Medulla oblongata (tissue), 1 donor: ENCODE data around the gene LRRC4C.
A peak's percentile ranks its signal among the peaks of the same experiment; 100 is the strongest.

Source experiments
- DNase-seq: peaks from one replicate; pipeline ENCODE4 v3.0.0-alpha.2; 2015; ENCODE audit errors: extremely low spot score

LRRC4C gene

GRCh38 chr11:40291741-40292140 is 1167.7 kb downstream of the LRRC4C start:
- DNase-seq: peak; percentile 68

GRCh38 chr11:40291329-40291728 is 1168.1 kb downstream of the LRRC4C start:
- DNase-seq: peak; percentile 70

GRCh38 chr11:40290171-40290631 is 1169.3 kb downstream of the LRRC4C start:
- peak; percentile 48 for DNase-seq

GRCh38 chr11:40289370-40289769 is 1170.1 kb downstream of the LRRC4C start:
- DNase-seq: no peak

- no peak for DNase-seq
These were observed 1171.3 kb downstream of the LRRC4C start for GRCh38 chr11:40287916-40288803.

DNA sequence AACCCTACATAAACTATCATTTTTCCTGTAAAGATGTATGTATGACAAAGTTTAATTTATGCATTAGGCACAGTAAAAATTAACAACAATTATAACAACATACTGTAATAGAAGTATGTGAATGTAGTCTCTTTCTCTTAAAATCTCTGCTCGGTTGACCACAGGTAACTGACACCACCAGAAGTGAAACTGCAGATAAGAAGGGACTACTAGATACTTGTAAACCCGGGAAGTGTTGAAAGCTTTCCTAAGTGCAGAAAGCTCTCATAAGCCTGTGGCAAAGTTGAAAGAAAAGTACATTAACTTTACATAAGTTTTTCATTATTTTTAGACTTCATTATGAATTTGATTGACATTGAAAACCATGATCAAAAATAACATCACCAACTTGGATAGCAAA is 1173.3 kb downstream of the LRRC4C start:
- DNase-seq: no peak

- DNase-seq: no peak
These were observed 1173.9 kb downstream of the LRRC4C start for GRCh38 chr11:40285558-40285957.

GRCh38 chr11:40281052-40281580 is 1178.3 kb downstream of the LRRC4C start:
- DNase-seq: peak; percentile 74

DNA sequence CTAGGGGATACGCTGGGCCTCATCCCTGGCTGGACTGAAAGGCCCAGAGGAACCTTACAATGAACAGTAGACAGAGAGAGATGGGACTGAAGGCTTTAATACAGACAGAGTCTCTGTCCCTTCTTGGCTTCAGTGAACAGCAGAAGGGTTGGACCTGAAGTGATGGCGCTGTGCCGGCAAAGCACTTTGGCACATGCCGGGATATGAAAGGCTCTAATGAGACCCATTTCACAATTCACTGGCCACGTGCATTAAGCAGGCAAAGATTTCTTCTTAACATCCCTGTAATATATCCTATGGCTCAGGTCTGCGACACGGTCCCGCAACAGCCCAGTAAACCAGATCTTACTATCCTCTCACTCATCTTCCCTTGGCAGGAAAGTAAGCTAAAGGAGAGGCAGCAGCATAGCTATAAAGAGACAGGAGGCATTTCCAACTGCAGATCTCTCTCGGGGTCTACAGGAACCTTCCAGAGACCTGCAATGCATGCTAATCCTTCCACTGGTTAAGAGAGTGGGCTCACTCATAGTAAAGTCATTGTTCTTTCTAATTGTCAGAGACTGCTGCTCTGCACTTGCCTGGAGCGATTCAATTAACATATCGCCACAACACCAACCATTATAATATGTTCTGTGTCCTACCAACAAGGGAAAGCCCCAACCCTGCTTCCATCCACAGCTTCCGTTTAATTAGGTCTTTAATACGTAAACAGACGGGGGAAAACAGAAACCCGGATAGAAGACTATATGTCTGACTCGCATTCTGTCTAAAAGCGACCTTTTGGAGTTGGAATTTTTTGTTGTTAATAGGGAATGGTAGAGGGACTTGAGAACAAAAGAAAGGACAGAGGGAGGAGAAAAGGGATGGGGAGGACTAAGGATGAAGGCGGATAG is 1179.0 kb downstream of the LRRC4C start:
- DNase-seq: peak; percentile 79

- no peak for DNase-seq
These were observed 1182.5 kb downstream of the LRRC4C start for GRCh38 chr11:40276960-40277359.

GRCh38 chr11:40274017-40274416 is 1185.4 kb downstream of the LRRC4C start:
- DNase-seq: no peak

- no peak for DNase-seq
These were observed 1186.2 kb downstream of the LRRC4C start for GRCh38 chr11:40273192-40273732.

GRCh38 chr11:40271361-40271760 is 1188.1 kb downstream of the LRRC4C start:
- no peak for DNase-seq

DNA sequence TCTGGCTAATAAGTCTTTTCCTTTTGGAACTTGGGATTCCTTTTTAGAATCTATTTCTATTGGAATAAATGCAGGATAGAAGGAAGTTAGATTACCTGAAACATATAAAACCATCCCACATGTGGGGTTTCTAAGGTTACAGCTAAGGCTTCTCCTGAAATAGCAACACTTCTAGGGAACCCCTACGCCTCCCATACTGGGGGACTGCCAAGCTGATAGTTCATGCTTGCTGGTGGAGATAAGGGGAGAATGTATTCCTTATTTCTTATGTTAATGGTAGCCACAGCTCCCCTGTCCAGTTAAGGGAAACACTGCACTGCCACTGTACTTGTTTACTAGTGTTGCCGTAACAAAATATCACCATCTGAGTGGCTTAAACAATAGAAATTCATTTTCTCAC is 1189.6 kb downstream of the LRRC4C start:
- no peak for DNase-seq

DNA sequence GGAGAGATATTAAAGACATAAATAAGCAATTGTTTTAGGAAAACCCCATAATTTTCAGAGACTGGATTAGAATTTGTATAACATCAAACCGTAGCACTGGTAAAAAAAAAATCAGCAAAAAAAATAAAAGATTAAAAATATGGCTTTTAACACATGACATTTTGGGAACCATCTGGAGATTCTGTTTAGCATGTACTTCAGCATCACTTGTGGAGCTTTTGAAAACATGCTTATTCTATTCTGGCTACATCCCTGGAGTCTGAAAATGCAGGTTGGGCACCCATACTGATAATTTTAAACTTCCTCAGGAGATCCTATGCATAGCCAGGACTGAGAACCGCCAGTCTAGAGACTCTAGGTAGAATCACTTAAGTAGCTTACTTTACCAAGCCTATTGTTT is 1190.9 kb downstream of the LRRC4C start:
- DNase-seq: no peak

DNA sequence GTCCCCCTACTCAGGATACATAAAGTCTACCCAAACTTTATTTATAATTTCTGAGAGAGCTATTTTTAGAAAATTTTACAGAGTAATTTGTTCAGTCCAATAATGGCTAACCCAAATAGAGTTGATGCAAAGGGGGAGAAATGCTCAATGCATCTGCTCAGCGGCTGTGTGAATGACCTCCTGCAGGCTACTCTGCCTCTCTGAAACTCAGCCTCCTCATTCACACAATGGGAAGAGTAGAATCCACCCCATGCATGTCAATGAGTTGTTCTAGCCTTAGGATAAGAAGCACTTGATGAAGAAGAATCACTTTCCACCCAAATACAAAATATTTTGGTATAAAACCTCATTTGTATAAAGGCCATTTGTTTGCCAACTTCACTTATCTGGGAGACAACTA is 1204.0 kb downstream of the LRRC4C start:
- no peak for DNase-seq

- DNase-seq: no peak
These were observed 1206.3 kb downstream of the LRRC4C start for GRCh38 chr11:40253166-40253565.

DNA sequence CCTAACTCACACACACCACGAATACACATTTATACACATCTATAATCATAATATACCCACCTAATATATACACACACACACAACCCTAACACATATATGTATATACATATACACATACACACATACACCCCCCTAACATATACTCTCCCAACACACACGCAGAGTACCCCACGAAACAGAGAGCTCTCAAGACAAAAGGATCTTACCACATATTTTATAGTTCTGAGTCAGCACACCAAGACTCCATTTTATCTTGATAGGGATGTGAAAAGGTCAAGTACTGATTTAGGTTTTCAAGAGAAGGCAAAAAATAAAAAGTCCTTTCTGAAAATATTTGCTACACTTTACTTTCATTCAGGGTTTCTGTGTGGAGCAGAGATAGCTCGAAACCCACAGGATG is 1207.2 kb downstream of the LRRC4C start:
- DNase-seq: no peak

DNA sequence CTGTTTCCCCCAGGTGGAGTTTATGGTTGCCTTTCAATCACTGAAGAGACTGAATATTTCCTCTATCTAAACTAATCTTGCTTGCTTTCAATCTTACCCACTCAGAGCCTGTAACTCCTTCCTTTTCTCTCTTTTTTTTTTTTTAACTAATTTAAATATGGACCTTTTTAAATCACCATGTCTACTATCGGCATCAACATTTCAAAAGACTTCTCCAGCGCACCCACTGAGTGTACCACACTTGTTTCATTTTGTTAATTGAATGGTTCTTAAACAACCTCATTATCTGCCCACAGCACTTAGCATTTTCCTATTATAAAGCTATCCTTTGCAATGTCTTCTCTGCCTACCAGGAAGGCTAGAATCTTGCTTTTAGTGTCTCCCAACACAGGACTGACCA is 1212.5 kb downstream of the LRRC4C start:
- DNase-seq: no peak

DNA sequence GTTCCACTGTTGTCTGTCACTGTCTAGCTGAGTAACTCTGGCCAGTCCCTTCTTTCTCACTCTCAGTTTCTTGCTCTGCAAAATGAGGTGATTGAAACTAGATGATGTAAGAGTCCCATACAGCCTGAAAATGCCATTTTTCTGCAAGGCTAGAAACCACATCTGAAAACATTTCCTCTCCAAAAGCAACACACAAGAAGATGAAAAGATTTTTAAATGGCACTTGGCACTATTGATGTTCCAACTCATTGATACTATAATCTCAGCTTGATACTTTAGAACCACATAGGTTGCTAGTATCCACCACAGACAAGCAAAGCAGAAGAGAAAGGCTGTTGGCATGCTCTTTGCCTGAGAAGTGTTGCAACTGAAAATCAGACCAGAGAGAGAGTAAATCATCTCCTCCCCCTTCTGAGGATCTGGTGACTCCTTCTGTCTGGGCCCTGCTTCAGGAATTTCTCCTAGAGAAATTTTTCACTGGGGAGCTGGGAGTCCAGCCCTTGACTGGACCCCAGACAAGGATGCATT is 1217.9 kb downstream of the LRRC4C start:
- DNase-seq: peak; percentile 42

- DNase-seq: no peak
These were observed 1219.2 kb downstream of the LRRC4C start for GRCh38 chr11:40240284-40240683.

GRCh38 chr11:40236526-40236925 is 1222.9 kb downstream of the LRRC4C start:
- no peak for DNase-seq
